Right forelimb (tissue), 1 donor: Measurements from ENCODE around the gene GIPC2.
"Not testable (repeated sequence)": the region's sequence is repeated elsewhere in the genome, so short reads cannot be mapped to it uniquely, and the experiment has no call there.

ENCODE experiments used
- DNase-seq: peaks from one replicate; pipeline ENCODE4 v3.0.0-alpha.2; 2018

Gene GIPC2

GRCh38 chr1:78038071-78038470 lies 7.7 kb upstream of the GIPC2 start:
- no peak for DNase-seq

GRCh38 chr1:78038491-78038939 lies 7.3 kb upstream of the GIPC2 start:
- DNase-seq = no peak

GRCh38 chr1:78040484-78041089 lies 5.2 kb upstream of the GIPC2 start:
- DNase-seq = no peak

GRCh38 chr1:78043436-78043835 lies 2.3 kb upstream of the GIPC2 start:
- no peak for DNase-seq

GRCh38 chr1:78044796-78045562 lies 787 bp upstream of the GIPC2 start:
- no peak for DNase-seq

GRCh38 chr1:78045563-78045925 lies 222 bp upstream of the GIPC2 start:
- DNase-seq = peak; percentile 46

GRCh38 chr1:78047106-78047505 lies 1.3 kb downstream of the GIPC2 start:
- DNase-seq = no peak

- DNase-seq = no peak
Measured at GRCh38 chr1:78047631-78048030, 1.9 kb downstream of the GIPC2 start.

GRCh38 chr1:78048446-78048845 lies 2.7 kb downstream of the GIPC2 start:
- no peak for DNase-seq

GRCh38 chr1:78049396-78049795 lies 3.6 kb downstream of the GIPC2 start:
- no peak for DNase-seq

- DNase-seq = no peak
Measured at GRCh38 chr1:78051005-78051404, 5.2 kb downstream of the GIPC2 start.

- no peak for DNase-seq
Measured at GRCh38 chr1:78052685-78053405, 7.1 kb downstream of the GIPC2 start.

GRCh38 chr1:78053498-78053897 lies 7.7 kb downstream of the GIPC2 start:
- DNase-seq = no peak

- DNase-seq = no peak
Measured at GRCh38 chr1:78054559-78054958, 8.8 kb downstream of the GIPC2 start.

GRCh38 chr1:78054972-78055371 lies 9.2 kb downstream of the GIPC2 start:
- no peak for DNase-seq

GRCh38 chr1:78055565-78056132 lies 9.9 kb downstream of the GIPC2 start:
- no peak for DNase-seq

GRCh38 chr1:78058670-78059069 lies 12.9 kb downstream of the GIPC2 start:
- no peak for DNase-seq

GRCh38 chr1:78060857-78061563 lies 15.2 kb downstream of the GIPC2 start:
- no peak for DNase-seq

- no peak for DNase-seq
Measured at GRCh38 chr1:78061825-78062523, 16.2 kb downstream of the GIPC2 start.

GRCh38 chr1:78064886-78065285 lies 19.1 kb downstream of the GIPC2 start:
- not testable (repeated sequence) for DNase-seq

GRCh38 chr1:78068681-78069283 lies 23.0 kb downstream of the GIPC2 start:
- no peak for DNase-seq

GRCh38 chr1:78069784-78070183 lies 24.0 kb downstream of the GIPC2 start:
- DNase-seq = no peak
